Renal cortex interstitium (tissue), 11 donors: ENCODE data around the gene ARRB2. TPM values are rescaled to one million over a fixed set of nuclear protein-coding genes. Genes with fewer than 3 reads are reported as not detected.

Experiments
- DNase-seq, 11 donors: peaks; one replicate each; pipeline ENCODE4 v3.0.0-alpha.2; 2013; ENCODE audit warnings: low read depth in 9 of 11, low spot score in 4 of 11; ENCODE audit errors: extremely low read depth in 1 of 11
- polyA plus RNA-seq, 3 donors: library from polyadenylated mRNA; unstranded; fragments of 120-200 nt; gene quantifications; one replicate each; pipeline ENCODE4 v1.2.1, GENCODE V29; 2013; ENCODE audit not compliant: insufficient read length in 3 of 3

The ARRB2 gene
- polyA plus RNA-seq, 3 donors: 29.8 to 39.0 (median 35.1) TPM

DNA sequence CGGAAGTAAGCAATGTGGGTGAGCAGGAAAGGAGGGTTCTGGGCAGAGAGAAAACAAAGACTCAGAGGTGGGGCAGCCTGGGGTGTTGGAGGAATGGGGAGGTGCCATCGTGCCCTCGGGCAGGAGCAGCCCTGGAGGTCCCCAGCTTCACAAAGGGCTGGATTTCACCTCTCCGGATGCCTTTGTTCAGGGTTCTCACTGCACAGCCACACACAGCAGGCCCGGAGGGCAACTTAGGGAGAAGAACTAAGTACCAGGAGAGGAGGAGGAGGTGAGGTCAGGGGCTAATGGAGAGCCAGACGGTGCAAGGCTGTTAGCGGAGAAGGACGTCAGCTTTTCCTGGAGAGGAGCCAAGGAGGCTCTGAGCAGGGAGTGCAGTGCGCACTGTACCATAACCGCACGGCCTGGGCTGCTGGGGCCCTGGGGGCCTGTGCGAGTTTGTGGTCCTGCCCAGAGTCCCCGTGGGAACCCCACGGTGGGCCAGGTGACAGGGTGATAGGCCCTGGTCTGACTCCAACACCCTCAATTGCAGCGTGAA, 9.3 kb downstream of the ARRB2 start:
- DNase-seq: no peak

- no peak for DNase-seq
Observed at GRCh38 chr17:4720787-4721186, 10.4 kb downstream of the ARRB2 start.

DNA sequence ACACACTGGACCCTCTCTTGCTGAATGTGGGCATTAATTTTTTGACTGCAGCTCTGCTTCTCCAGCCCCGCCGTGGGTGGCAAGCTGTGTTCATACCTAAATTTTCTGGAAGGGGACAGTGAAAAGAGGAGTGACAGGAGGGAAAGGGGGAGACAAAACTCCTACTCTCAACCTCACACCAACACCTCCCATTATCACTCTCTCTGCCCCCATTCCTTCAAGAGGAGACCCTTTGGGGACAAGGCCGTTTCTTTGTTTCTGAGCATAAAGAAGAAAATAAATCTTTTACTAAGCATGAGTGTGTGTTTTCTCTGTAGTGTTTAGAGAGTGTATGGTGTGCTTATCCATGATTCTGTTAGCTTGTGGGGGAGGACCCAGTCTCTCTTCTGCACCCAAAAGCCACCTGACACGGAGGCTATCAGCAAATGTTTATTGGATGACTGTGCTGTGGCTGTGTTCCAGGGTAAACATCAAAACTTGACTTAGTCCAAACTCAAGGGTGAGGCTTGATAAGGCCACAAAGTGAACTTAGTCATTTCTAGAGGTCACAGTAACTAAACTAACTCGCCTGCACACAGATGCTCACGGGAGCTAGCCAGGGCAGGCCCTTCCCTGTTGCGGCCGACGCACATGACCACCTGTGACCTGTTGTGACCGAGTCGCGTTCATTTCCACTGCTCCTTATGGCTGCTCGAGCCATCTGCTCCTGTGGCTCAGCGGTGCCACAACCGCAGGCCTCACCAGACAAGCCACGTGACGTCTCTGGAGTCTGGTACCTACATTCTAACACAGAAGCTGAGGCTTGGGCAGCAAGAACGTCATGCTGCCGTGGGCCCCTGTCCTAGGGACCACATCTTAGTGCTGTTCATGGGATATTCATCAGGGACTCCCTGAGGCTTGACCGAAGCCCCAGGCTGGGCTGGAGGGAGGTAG, 11.0 kb downstream of the ARRB2 start:
- DNase-seq: no peak

GRCh38 chr17:4722678-4723240, 12.3 kb downstream of the ARRB2 start:
- no peak for DNase-seq

DNA sequence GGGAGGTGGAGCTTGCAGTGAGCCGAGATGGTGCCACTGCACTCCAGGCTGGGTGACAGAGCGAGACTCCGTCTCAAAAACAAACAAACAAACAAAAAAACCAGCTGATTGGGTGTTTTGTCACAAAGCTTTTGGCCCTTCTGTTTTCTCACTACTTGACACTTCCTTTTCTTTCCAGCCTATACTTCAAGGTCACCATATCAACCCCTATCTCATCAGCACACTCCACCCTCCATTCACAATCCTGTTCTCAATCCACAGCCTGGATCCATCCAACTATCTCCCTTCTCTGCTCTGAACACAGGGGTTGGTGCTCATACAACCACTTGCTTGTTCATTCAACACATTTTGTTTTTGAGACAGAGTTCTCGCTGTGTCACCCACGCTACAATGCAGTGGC, 14.2 kb downstream of the ARRB2 start:
- DNase-seq: no peak

DNA sequence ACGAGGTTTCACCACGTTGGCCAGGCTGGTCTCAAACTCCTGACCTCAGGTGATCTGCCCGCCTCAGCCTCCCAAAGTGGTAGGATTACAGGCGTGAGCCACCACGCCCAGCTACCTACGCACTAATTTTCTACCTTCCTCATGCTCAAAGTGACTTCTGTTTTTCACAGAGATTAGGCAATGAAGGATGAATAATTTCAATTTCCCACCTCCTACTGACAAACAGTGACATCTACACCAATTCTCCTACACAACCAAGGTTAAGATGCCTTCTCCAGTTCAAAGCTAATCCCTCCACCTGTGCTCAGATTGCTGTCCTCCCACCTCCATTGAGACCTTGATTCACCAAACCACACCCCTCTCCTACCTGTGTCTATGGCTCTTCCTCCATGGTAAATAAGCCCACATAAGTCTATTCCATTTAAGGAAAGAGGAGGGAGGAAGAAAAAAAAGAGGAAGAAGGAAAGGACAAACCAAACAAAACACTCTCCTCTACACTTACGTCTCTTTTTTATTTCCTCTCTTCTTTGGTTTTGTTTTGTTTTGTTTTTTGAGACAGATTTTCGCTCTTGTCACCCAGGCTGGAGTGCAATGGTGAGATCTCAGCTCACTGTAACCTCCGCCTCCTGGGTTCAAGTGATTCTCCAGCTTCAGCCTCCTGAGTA, 15.3 kb downstream of the ARRB2 start:
- DNase-seq: no peak

GRCh38 chr17:4728124-4728523, 17.7 kb downstream of the ARRB2 start:
- no peak for DNase-seq

GRCh38 chr17:4733073-4733531, 22.7 kb downstream of the ARRB2 start:
- DNase-seq: no peak

DNA sequence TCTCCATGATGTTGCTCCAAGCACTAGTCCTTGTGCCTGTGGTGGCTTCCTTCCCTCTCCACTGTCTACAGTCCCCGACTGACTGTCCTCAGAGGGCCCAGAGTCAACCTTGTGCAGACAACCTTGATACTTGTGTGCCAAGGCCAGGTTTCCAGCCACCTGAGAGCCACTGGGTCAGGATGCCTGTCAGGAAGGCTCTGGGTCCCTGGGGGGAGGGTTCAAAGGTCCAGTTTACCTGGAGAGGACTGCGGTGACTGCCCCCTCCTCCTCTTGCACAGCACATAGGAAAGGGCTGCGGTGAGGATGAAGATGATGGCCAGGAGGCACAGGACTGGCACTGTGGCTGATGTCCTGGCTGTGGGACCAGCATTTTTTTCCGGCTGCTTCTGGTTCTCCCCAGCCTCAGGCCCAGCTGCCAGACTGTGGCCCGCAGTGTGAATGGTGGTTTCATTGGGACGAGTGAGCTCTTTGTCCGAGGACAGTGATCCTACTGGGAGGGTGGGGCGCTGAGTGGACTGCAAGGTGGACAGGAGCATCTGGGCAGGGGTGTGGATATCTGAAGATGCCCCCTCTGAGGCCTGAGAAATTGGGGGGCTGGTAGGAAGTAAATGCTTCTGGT, 24.5 kb downstream of the ARRB2 start:
- no peak for DNase-seq

DNA sequence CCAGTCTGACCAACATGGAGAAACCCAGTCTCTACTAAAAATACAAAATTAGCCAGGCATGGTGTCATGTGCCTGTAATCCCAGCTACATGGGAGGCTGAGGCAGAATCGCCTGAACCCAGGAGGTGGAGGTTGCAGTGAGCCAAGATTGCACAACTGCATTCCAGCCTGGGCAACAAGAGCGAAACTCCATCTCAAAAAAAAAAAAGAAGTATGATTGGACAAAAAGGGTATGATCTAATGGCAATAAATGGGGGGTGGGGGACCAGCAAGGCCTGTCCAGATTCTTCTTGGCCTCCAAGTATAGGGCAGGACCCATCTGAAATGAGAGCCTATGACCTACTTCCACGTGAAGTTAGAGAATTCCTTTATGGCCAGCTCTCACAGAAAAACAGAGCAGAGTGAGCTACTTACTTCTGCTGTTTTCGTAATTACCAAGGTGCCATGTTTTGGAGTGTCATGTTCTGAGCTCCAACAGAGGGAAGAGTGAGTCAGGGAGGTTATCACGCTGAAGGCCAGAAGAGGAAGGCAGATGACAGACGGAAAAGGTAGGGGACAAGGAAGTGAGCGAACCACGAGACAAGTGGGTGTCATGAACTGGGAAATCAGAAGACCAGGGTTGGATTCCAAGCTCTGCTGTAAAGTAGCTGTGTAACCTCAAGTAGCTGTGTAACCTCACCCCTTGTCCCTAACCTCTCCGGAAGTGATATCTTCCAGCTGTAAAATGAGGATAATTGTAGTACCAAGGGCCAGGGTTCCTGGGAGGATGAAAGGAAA, 25.6 kb downstream of the ARRB2 start:
- DNase-seq: no peak

- DNase-seq: no peak
Observed at GRCh38 chr17:4738136-4739121, 28.0 kb downstream of the ARRB2 start.

DNA sequence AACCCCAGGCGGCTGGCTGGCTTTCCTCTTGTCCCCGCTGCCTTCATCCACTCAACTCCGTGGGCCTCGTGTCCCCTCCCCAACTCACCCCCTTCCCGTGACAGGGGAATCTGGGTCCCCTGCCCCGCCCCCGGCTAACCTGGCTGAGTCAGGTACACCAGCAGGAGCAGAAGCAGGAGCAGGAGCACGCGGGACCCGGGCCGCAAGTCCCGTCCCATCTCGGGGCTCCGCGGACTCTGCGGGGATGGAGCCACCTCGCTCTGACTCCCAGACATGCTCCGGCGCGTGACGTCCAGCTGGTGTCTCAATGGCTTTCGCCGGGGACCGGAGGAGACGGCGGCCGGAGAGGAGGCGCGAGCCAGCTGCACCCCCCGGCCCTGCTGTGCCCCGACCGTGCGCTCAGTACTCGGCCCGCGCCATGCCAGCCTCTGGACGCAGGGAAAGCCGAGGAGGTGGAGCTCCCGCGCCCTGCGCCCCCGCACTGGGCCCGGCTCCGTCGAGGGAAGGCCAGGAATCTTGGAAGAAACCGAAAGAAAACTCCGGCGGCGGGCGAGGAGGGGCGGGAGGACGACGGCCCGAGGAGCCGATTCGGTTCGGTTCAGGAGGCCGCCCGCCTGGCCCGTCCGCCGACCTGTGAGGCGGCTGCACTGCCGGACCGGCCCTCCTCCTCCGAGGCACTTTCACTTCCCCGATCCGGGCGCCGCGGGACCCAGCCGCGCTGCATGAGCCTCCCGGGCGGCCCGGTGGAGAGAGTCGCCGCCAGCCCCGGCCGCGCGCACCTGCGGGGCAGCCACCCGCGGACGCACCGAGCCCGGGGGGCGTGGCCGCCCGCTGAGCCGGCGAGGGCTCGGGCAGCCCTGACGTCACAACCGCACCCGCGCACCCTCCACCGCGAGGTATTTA, 28.9 kb downstream of the ARRB2 start, which contains the start of the genes CXCL16 and ZMYND15:
Gene CXCL16 (minus strand): TSS at position 807 of the 903 bp plus-strand sequence. CDS start 589 bp downstream, at position 218.
Gene ZMYND15 (plus strand): TSS at position 712 of the 903 bp plus-strand sequence. CDS start 716 bp downstream, outside the sequence.
- peak in 5 of 11 donors; percentile 28 to 44 (median 36) for DNase-seq

- DNase-seq: no peak
Observed at GRCh38 chr17:4740025-4740351, 29.6 kb downstream of the ARRB2 start.

DNA sequence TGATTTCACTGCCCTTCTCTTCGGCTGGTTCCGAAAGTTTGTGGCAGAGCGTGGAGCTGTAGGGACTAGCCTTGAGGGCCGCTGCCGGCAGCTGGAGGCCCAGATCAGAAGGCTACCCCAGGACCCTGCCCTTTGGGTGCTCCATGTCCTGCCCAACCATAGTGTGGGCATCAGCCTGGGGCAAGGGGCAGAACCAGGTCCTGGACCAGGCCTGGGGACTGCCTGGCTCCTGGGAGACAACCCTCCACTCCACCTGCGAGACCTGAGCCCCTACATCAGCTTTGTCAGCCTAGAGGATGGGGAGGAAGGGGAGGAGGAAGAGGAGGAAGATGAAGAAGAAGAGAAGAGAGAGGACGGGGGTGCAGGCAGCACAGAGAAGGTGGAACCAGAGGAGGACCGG, 30.2 kb downstream of the ARRB2 start:
- no peak for DNase-seq

GRCh38 chr17:4741544-4741943, 31.1 kb downstream of the ARRB2 start:
- DNase-seq: no peak

DNA sequence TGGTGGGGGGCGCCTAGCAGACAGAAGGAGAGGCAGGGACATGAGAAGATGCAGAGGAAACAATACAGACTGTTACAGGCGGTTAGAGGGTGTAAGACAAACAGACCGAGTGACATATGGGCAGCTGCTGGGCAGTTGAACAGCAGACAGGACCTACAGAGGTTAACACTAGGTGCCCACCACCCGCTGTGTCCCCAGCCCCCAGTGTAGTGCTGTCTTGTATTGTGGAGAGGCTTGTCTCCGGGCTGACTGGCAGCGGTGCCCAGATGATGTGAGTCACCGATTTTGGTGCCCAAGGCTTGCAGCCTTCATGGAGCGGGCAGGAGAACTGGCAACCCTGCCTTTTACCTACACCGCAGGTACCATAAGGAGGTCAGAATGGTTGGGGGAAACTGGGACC, 31.7 kb downstream of the ARRB2 start:
- DNase-seq: no peak
